ENCODE data around the gene ARHGEF37.

Gene ARHGEF37

GRCh38 chr5:149633476-149634350, 52.4 kb downstream of the ARHGEF37 start:
- no peaks in the 10 kb centered on the region for H3K36me3 Mint-ChIP-seq
- H3K27me3 Mint-ChIP-seq = peaks cover 7% of the 10 kb centered on the region
- no peak overlapping the region for H3K4me3 Mint-ChIP-seq
- H3K27ac Mint-ChIP-seq = no peak overlapping the region
- no peaks in the 10 kb centered on the region for H3K4me1 Mint-ChIP-seq
- no peak for DNase-seq
- no peaks in the 10 kb centered on the region for H3K9me3 Mint-ChIP-seq
- CTCF ChIA-PET = interaction anchor here (1.4 to 14.5 kb wide), 4 partner anchors 12 to 357 kb away, joined by 3 to 212 read pairs (median 4); no protein-coding TSS in a partner anchor

- Mint-ChIP-seq H3K4me3 (no peak overlapping the region), H3K36me3 (no peaks in the 10 kb centered on the region), H3K4me1 (no peaks in the 10 kb centered on the region), H3K27me3 (peaks cover 7% of the 10 kb centered on the region), H3K9me3 (no peaks in the 10 kb centered on the region), H3K27ac (no peak overlapping the region)
- CTCF ChIA-PET = interaction anchor here (0.7 to 14.5 kb wide), 7 partner anchors 17 to 358 kb away, joined by 3 to 212 read pairs (median 3); no protein-coding TSS in a partner anchor
- DNase-seq = no peak
Observed at GRCh38 chr5:149635394-149635793, 54.1 kb downstream of the ARHGEF37 start.

GRCh38 chr5:149636191-149636860, 55.0 kb downstream of the ARHGEF37 start:
- peaks cover 7% of the 10 kb centered on the region for H3K27me3 Mint-ChIP-seq
- CTCF ChIA-PET = interaction anchor here (0.7 to 14.5 kb wide), 17 partner anchors 9 to 360 kb away, joined by 3 to 212 read pairs (median 4); no protein-coding TSS in a partner anchor
- H3K36me3 Mint-ChIP-seq = no peaks in the 10 kb centered on the region
- no peak for DNase-seq
- no peaks in the 10 kb centered on the region for H3K4me1 Mint-ChIP-seq
- H3K27ac Mint-ChIP-seq = no peak overlapping the region
- H3K9me3 Mint-ChIP-seq = no peaks in the 10 kb centered on the region
- H3K4me3 Mint-ChIP-seq = no peak overlapping the region

GRCh38 chr5:149636861-149637246, 55.6 kb downstream of the ARHGEF37 start:
- no peaks in the 10 kb centered on the region for H3K4me1 Mint-ChIP-seq
- H3K4me3 Mint-ChIP-seq = no peak overlapping the region
- CTCF ChIA-PET = interaction anchor here (0.7 to 14.5 kb wide), 18 partner anchors 8 to 359 kb away, joined by 3 to 212 read pairs (median 4); no protein-coding TSS in a partner anchor
- no peaks in the 10 kb centered on the region for H3K36me3 Mint-ChIP-seq
- H3K27me3 Mint-ChIP-seq = peaks cover 6% of the 10 kb centered on the region
- peak; percentile 74 for DNase-seq
- no peaks in the 10 kb centered on the region for H3K9me3 Mint-ChIP-seq
- H3K27ac Mint-ChIP-seq = no peak overlapping the region

- Mint-ChIP-seq H3K9me3 (no peaks in the 10 kb centered on the region), H3K36me3 (no peaks in the 10 kb centered on the region), H3K4me1 (no peaks in the 10 kb centered on the region), H3K4me3 (no peak overlapping the region), H3K27ac (no peak overlapping the region), H3K27me3 (peaks cover 3% of the 10 kb centered on the region)
- CTCF ChIA-PET = interaction anchor here (1.9 to 14.5 kb wide), 3 partner anchors 11 to 190 kb away, joined by 6 to 212 read pairs (median 9); no protein-coding TSS in a partner anchor
- no peak for DNase-seq
Observed at GRCh38 chr5:149638136-149638535, 56.8 kb downstream of the ARHGEF37 start.

- H3K4me1 Mint-ChIP-seq = no peaks in the 10 kb centered on the region
- no peak overlapping the region for H3K27ac Mint-ChIP-seq
- no peak for DNase-seq
- H3K9me3 Mint-ChIP-seq = no peaks in the 10 kb centered on the region
- CTCF ChIA-PET = interaction anchor here (0.9 to 14.5 kb wide), 4 partner anchors 10 to 190 kb away, joined by 3 to 212 read pairs (median 8); no protein-coding TSS in a partner anchor
- no peaks in the 10 kb centered on the region for H3K36me3 Mint-ChIP-seq
- no peak overlapping the region for H3K4me3 Mint-ChIP-seq
- peaks cover 3% of the 10 kb centered on the region for H3K27me3 Mint-ChIP-seq
Observed at GRCh38 chr5:149638546-149639241, 57.4 kb downstream of the ARHGEF37 start.

GRCh38 chr5:149639737-149640136, 58.4 kb downstream of the ARHGEF37 start:
- H3K27me3 Mint-ChIP-seq = peaks cover 3% of the 10 kb centered on the region
- H3K9me3 Mint-ChIP-seq = no peaks in the 10 kb centered on the region
- H3K27ac Mint-ChIP-seq = no peak overlapping the region
- DNase-seq = no peak
- H3K4me1 Mint-ChIP-seq = no peaks in the 10 kb centered on the region
- no peaks in the 10 kb centered on the region for H3K36me3 Mint-ChIP-seq
- no peak overlapping the region for H3K4me3 Mint-ChIP-seq
- CTCF ChIA-PET = interaction anchor here (0.6 to 14.5 kb wide), 3 partner anchors 17 to 323 kb away, joined by 4 to 212 read pairs (median 6); no protein-coding TSS in a partner anchor

- CTCF ChIA-PET = interaction anchor here (14.5 kb wide), 1 partner anchor 188 kb away, joined by 212 read pairs; no protein-coding TSS in a partner anchor
- peaks cover 3% of the 10 kb centered on the region for H3K27me3 Mint-ChIP-seq
- no peak overlapping the region for H3K4me3 Mint-ChIP-seq
- H3K4me1 Mint-ChIP-seq = no peaks in the 10 kb centered on the region
- H3K9me3 Mint-ChIP-seq = no peaks in the 10 kb centered on the region
- no peak overlapping the region for H3K27ac Mint-ChIP-seq
- no peak for DNase-seq
- H3K36me3 Mint-ChIP-seq = no peaks in the 10 kb centered on the region
Observed at GRCh38 chr5:149640350-149640999, 59.2 kb downstream of the ARHGEF37 start.

- Mint-ChIP-seq H3K4me3 (no peak overlapping the region), H3K4me1 (peaks cover 2% of the 10 kb centered on the region), H3K36me3 (no peaks in the 10 kb centered on the region), H3K27me3 (peaks cover 3% of the 10 kb centered on the region), H3K27ac (no peak overlapping the region), H3K9me3 (no peaks in the 10 kb centered on the region)
- no peak for DNase-seq
- CTCF ChIA-PET = interaction anchor here (14.5 kb wide), 1 partner anchor 187 kb away, joined by 212 read pairs; no protein-coding TSS in a partner anchor
Observed at GRCh38 chr5:149641000-149641576, 59.8 kb downstream of the ARHGEF37 start.

GRCh38 chr5:149641600-149641999, 60.3 kb downstream of the ARHGEF37 start:
- Mint-ChIP-seq H3K27ac (no peak overlapping the region), H3K4me1 (peaks cover 2% of the 10 kb centered on the region), H3K27me3 (peaks cover 3% of the 10 kb centered on the region), H3K9me3 (no peaks in the 10 kb centered on the region), H3K36me3 (no peaks in the 10 kb centered on the region), H3K4me3 (no peak overlapping the region)
- CTCF ChIA-PET = interaction anchor here (14.5 kb wide), 1 partner anchor 187 kb away, joined by 212 read pairs; no protein-coding TSS in a partner anchor
- DNase-seq = no peak

- Mint-ChIP-seq H3K27me3 (no peaks in the 10 kb centered on the region), H3K36me3 (no peaks in the 10 kb centered on the region), H3K9me3 (no peaks in the 10 kb centered on the region), H3K4me1 (peaks cover 2% of the 10 kb centered on the region), H3K27ac (no peak overlapping the region), H3K4me3 (no peak overlapping the region)
- DNase-seq = no peak
- CTCF ChIA-PET = interaction anchor here (14.5 kb wide), 1 partner anchor 184 kb away, joined by 212 read pairs; no protein-coding TSS in a partner anchor
Observed at GRCh38 chr5:149643781-149644180, 62.5 kb downstream of the ARHGEF37 start.

GRCh38 chr5:149644629-149645028, 63.3 kb downstream of the ARHGEF37 start:
- H3K27ac Mint-ChIP-seq = no peak overlapping the region
- peaks cover 2% of the 10 kb centered on the region for H3K4me1 Mint-ChIP-seq
- DNase-seq = no peak
- no peaks in the 10 kb centered on the region for H3K9me3 Mint-ChIP-seq
- CTCF ChIA-PET = interaction anchor here (0.5 to 14.5 kb wide), 4 partner anchors 8 to 201 kb away, joined by 3 to 212 read pairs (median 3); no protein-coding TSS in a partner anchor
- H3K36me3 Mint-ChIP-seq = no peaks in the 10 kb centered on the region
- no peak overlapping the region for H3K4me3 Mint-ChIP-seq
- no peaks in the 10 kb centered on the region for H3K27me3 Mint-ChIP-seq

- Mint-ChIP-seq H3K9me3 (no peaks in the 10 kb centered on the region), H3K4me3 (no peak overlapping the region), H3K27ac (no peak overlapping the region), H3K27me3 (no peaks in the 10 kb centered on the region), H3K4me1 (peaks cover 2% of the 10 kb centered on the region), H3K36me3 (no peaks in the 10 kb centered on the region)
- DNase-seq = no peak
- CTCF ChIA-PET = interaction anchor here (0.5 to 14.5 kb wide), 5 partner anchors 9 to 201 kb away, joined by 3 to 212 read pairs (median 3); no protein-coding TSS in a partner anchor
Observed at GRCh38 chr5:149645236-149645635, 63.9 kb downstream of the ARHGEF37 start.

All from activated naive CD4-positive, alpha-beta T cell treated with anti-CD3 and anti-CD28 coated beads, Interleukin-2, amount 10 ng/mL, durations not matched to agents 7 days and 5 days (primary cell).